Measurements from ENCODE around the gene RASAL1.

The RASAL1 gene

GRCh38 chr12:113135178-113136127 is at the start of gene RASAL1:
Gene RASAL1 (minus strand): TSS chr12:113135761. CDS start chr12:113135462, 299 bp downstream.
- peak; percentile 21 to 50 for DNase-seq (ENCODE audit: low read depth in 2 of 2)

GRCh38 chr12:113184900-113185179 is 49.3 kb upstream of the RASAL1 start:
- peak; percentile 73 to 81 for DNase-seq (ENCODE audit: low read depth in 2 of 2)

- DNase-seq (ENCODE audit: low read depth in 2 of 2) = no peak
These were observed 48.7 kb upstream of the RASAL1 start for GRCh38 chr12:113184098-113184899.

GRCh38 chr12:113183030-113183589 is 47.5 kb upstream of the RASAL1 start:
- DNase-seq (ENCODE audit: low read depth in 2 of 2) = no peak

GRCh38 chr12:113181975-113182374 is 46.4 kb upstream of the RASAL1 start:
- DNase-seq (ENCODE audit: low read depth in 2 of 2) = no peak

GRCh38 chr12:113180333-113180732 is 44.8 kb upstream of the RASAL1 start:
- DNase-seq (ENCODE audit: low read depth in 2 of 2) = no peak

- no peak for DNase-seq (ENCODE audit: low read depth in 2 of 2)
These were observed 43.5 kb upstream of the RASAL1 start for GRCh38 chr12:113179023-113179422.

GRCh38 chr12:113174461-113175384 is 39.2 kb upstream of the RASAL1 start:
- DNase-seq (ENCODE audit: low read depth in 2 of 2) = peak; percentile 55 to 56

- no peak for DNase-seq (ENCODE audit: low read depth in 2 of 2)
These were observed 37.6 kb upstream of the RASAL1 start for GRCh38 chr12:113173081-113173698.

- DNase-seq (ENCODE audit: low read depth in 2 of 2) = no peak
These were observed 36.6 kb upstream of the RASAL1 start for GRCh38 chr12:113172185-113172584.

- DNase-seq (ENCODE audit: low read depth in 2 of 2) = no peak
These were observed 36.0 kb upstream of the RASAL1 start for GRCh38 chr12:113171543-113171942.

- DNase-seq (ENCODE audit: low read depth in 2 of 2) = no peak
These were observed 35.4 kb upstream of the RASAL1 start for GRCh38 chr12:113170926-113171325.

- no peak for DNase-seq (ENCODE audit: low read depth in 2 of 2)
These were observed 34.9 kb upstream of the RASAL1 start for GRCh38 chr12:113170457-113170856.

GRCh38 chr12:113169697-113170096 is 34.1 kb upstream of the RASAL1 start:
- no peak for DNase-seq (ENCODE audit: low read depth in 2 of 2)

- DNase-seq (ENCODE audit: low read depth in 2 of 2) = no peak
These were observed 32.3 kb upstream of the RASAL1 start for GRCh38 chr12:113167868-113168267.

GRCh38 chr12:113165521-113166450 is 30.2 kb upstream of the RASAL1 start:
- no peak for DNase-seq (ENCODE audit: low read depth in 2 of 2)

GRCh38 chr12:113164014-113164413 is 28.5 kb upstream of the RASAL1 start:
- DNase-seq (ENCODE audit: low read depth in 2 of 2) = no peak

GRCh38 chr12:113163030-113163360 is 27.4 kb upstream of the RASAL1 start:
- DNase-seq (ENCODE audit: low read depth in 2 of 2) = no peak

- no peak for DNase-seq (ENCODE audit: low read depth in 2 of 2)
These were observed 26.8 kb upstream of the RASAL1 start for GRCh38 chr12:113162102-113163029.
